ENCODE results near the gene C18orf63.
"Not testable (repeated sequence)": the region's sequence is repeated elsewhere in the genome, so short reads cannot be mapped to it uniquely, and the experiment has no call there.

Gene C18orf63

DNA sequence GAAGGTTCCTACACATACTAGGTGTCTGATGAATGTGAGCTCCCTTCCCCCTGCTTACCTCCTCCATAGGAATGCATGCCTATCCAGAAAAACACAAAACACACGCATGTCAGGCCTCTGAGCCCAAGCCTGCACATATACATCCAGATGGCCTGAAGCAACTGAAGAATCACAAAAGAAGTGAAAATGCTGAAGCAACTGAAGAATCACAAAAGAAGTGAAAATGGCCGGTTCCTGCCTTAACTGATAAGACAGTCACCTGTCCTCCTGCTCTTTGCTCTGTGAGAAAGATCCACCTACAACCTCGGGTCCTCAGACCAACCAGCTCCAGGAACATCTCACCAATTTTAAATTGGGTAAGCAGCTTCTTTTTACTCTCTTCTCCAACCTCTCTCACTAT is 22.7 kb upstream of the C18orf63 start:
- H3K4me3 Mint-ChIP-seq, H3K27me3 Mint-ChIP-seq, H3K27ac Mint-ChIP-seq: not testable (repeated sequence)

DNA sequence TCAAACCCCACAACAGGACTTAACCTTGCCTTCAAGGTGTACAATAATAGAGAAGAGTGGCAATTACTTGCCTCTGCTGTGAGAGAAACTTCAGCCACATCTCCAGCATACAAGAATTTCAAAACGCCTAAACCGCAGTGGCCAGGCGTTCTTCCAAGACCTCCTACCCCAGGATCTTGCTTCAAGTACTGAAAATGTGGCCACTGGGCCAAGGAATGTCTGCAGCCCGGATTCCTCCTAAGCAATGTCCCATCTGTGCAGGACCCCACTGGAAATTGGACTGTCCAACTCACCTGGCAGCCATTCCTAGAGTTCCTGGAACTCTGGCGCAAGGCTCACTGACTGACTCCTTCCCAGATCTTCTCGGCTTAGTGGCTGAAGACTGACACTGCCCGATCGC is 21.1 kb upstream of the C18orf63 start:
- H3K4me1 Mint-ChIP-seq: peaks cover 7% of the 10 kb centered on the region
- no peaks in the 10 kb centered on the region for H3K27me3 Mint-ChIP-seq
- H3K9me3 Mint-ChIP-seq: no peaks in the 10 kb centered on the region
- peaks cover 2% of the 10 kb centered on the region for H3K36me3 Mint-ChIP-seq
- H3K4me3 Mint-ChIP-seq: no peak overlapping the region
- H3K27ac Mint-ChIP-seq: no peak overlapping the region

More for the DNA sequence above, 22.7 kb upstream of the C18orf63 start:
- H3K36me3 Mint-ChIP-seq, H3K9me3 Mint-ChIP-seq: not testable (repeated sequence)
- H3K4me1 Mint-ChIP-seq: peaks cover 11% of the 10 kb centered on the region

DNA sequence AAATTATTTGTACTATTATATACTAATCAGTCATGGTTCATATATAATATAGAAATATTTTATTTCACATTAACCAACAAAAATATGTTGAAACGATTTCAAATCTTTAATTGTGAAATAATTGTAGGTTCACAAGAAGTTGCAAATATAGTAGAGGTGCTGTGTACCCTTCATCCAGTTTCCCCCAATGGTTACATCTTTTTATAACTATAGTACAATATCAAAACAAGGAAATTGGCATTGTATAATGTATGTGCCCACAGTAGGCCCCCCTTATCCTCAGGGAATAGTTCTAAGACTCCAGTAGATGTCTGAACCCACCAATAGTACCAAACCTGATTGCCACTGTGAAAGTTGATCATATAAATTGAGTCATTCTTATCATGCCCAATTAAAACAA is 16.5 kb upstream of the C18orf63 start:
- no peak overlapping the region for H3K27ac Mint-ChIP-seq
- H3K27me3 Mint-ChIP-seq: peaks cover 2% of the 10 kb centered on the region
- no peaks in the 10 kb centered on the region for H3K9me3 Mint-ChIP-seq
- no peaks in the 10 kb centered on the region for H3K36me3 Mint-ChIP-seq
- no peak overlapping the region for H3K4me3 Mint-ChIP-seq
- no peaks in the 10 kb centered on the region for H3K4me1 Mint-ChIP-seq

DNA sequence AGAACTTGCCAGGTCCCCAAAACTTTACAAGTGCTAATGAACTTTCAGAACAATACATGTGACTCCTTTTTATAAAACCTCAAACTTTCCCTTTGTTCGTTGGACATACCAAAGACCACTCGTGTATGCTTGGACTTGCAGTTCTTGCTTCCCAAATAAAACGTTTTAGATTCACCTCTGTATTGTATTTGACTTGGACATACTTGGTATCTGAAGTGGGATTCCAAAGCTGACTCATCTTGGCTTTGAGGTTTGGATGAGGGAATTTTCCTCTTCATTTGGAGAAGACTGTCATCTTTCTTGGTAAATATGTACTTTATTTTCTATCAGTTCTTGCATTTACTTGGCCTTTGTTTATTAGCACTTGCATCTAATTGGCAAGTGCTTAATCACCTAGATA is 15.9 kb upstream of the C18orf63 start:
- no peak overlapping the region for H3K4me3 Mint-ChIP-seq
- H3K27me3 Mint-ChIP-seq: peaks cover 4% of the 10 kb centered on the region
- H3K27ac Mint-ChIP-seq: no peak overlapping the region
- H3K4me1 Mint-ChIP-seq: no peaks in the 10 kb centered on the region
- no peaks in the 10 kb centered on the region for H3K9me3 Mint-ChIP-seq
- H3K36me3 Mint-ChIP-seq: no peaks in the 10 kb centered on the region

DNA sequence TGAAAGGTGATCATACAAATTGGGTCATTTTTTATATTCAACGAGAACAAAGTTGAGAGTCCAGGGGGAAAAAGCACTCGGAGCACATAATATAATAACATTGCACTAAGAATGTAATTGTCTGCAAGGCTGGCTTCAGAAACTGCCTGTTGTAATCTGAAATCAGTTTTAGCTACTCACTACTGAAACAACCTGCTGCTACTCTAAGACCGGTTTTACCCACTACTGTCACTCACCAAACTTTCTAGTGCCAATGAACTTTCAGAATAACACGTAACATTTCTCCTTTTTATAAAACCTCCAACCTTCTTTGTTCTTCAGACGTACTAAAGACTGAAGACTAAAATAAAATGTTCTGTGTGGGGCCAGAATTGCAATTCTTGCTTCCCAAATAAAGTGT is 12.3 kb upstream of the C18orf63 start:
- Mint-ChIP-seq H3K36me3 (no peaks in the 10 kb centered on the region), H3K27me3 (peaks cover 11% of the 10 kb centered on the region), H3K4me3 (no peak overlapping the region), H3K27ac (no peak overlapping the region), H3K4me1 (no peaks in the 10 kb centered on the region), H3K9me3 (no peaks in the 10 kb centered on the region)

DNA sequence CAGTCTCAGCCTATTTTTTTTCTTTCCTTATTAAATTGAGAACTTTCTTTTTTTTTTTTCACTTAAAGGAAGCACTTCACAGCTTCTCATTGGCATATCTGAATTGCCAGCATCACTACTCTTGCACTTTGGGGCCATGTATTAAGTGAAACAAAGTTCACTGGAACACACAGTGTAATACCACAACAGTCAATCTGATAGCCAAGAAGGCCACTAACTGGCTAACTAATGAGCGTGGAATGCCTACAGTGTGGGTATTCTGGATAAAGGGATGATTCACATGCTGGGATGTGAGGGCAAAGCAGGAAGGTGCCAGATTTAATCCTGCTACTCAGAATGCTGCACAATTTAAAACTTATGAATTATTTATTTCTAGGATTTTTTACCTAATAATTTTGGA is 11.7 kb upstream of the C18orf63 start:
- Mint-ChIP-seq H3K27me3 (peaks cover 11% of the 10 kb centered on the region), H3K36me3 (no peaks in the 10 kb centered on the region), H3K27ac (no peak overlapping the region), H3K9me3 (no peaks in the 10 kb centered on the region), H3K4me3 (no peak overlapping the region), H3K4me1 (no peaks in the 10 kb centered on the region)

DNA sequence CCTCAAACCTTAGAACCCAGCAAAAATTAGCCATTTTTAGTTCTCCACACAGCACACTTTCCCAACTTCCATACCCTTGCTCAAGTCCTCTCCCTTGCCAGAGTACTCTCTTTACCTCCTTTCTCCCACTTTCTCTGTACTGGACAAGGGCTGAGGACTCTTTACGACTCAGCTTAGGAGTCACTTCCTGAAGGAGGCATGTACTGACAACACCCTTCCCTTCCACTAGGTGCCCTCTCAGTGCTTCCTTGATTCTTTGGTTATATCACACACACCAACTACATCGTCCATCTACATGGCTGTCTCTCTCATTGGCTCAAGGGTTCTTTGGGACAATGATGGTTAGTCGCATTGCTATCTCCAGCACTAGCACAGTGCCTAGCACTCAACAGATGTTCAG is 5.2 kb upstream of the C18orf63 start:
- H3K4me3 Mint-ChIP-seq: no peak overlapping the region
- peaks cover 13% of the 10 kb centered on the region for H3K27me3 Mint-ChIP-seq
- H3K4me1 Mint-ChIP-seq: peaks cover 5% of the 10 kb centered on the region
- no peaks in the 10 kb centered on the region for H3K36me3 Mint-ChIP-seq
- no peaks in the 10 kb centered on the region for H3K9me3 Mint-ChIP-seq
- H3K27ac Mint-ChIP-seq: no peak overlapping the region

DNA sequence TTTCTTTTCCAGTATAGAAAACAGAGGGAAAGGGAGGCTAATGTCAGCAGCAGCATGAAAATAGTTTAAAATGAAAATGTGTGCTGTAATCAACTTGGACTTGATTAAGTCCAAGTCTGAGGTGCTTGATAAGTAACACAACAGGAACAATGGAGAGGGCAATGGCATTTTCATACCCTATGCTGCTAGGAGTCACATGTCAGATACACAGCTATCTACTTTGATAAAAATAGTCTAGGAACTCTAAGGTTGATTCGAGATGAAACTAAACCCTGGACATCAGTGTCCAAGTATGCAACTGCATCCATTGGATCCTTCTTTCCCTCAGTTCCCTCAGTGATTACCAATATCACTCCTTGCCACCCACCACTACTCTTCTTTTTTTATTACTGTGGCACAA is 4.6 kb upstream of the C18orf63 start:
- Mint-ChIP-seq H3K4me3 (no peak overlapping the region), H3K27me3 (peaks cover 13% of the 10 kb centered on the region), H3K27ac (no peak overlapping the region), H3K9me3 (no peaks in the 10 kb centered on the region), H3K36me3 (no peaks in the 10 kb centered on the region), H3K4me1 (peaks cover 5% of the 10 kb centered on the region)

DNA sequence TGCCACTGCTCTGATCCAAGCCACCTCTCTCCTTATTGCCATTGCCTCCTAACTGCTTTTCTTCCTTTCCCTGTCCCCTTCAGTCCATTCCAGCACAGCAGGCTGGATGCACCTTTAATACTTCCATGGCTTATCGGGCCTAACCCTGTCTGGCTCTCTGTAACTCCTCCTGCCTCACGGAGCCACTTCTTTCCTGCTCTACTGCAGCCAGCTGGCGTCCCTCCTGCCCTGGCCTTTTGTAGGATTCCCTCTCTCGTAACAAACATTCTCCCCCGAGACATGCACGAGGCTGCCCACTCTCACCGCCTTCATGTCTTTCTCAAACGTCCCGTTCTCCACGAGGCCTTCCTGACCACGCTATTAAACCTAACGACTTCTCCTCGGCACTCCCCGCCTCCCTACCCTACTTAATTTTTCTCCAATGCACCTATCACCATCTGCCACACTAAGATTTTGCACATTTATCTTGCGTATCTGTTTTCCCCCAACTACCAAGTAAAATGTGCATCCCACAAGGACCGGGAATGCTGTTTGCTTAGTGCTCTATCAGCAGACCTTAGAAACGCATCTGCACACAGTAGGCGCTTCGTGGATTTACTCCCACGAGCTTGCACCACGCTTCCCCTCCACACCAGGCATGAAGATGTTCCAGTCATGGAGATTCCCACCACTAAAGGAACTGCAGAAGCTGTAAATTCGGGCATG is 728 bp upstream of the C18orf63 start:
- Mint-ChIP-seq H3K27ac (peak overlapping the region; percentile 18), H3K27me3 (peaks cover 6% of the 10 kb centered on the region), H3K36me3 (no peaks in the 10 kb centered on the region), H3K4me1 (peaks cover 5% of the 10 kb centered on the region), H3K9me3 (no peaks in the 10 kb centered on the region), H3K4me3 (no peak overlapping the region)

DNA sequence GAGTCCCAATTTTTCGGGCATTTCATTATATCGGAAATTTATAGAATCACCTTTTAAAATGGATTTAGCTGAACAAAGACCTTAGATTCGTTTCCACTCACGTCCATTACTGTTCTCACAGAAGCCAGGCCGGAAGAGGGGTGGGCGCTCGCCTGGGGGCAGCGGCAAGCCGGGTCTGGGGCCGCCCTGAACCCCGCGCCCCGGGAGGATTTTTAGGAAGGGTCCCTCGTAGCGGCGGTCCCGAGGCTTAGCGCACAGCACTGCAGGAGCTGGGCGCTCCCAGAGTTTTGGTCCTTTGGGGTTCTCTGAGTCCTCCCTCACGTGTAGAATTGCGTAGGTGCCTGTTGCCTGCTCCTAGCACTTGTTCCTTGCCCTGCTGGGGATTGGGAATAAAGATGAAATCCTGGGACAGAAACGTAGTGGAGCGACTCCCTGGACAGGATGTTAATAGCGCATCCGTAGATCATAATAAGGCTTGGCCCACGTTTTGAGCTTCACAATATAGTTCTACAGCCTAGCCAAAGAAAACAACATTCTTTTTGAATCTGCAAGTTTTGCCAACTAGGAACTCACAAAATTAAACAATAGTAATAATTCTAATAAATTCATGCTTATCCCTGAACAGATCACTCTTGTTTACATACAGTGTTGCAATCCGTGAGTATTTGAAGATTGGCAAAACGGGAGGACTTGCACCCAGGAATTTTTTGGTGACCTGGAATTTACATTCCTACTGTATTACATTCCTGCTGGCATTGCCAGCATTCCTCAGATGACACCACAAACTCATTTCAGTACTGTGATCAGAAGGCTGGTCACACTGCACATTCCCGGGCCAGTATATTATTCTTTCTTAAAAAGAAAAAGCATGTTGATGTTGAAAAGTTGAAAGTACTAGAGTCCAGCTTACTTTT is 875 bp downstream of the C18orf63 start:
- Mint-ChIP-seq H3K27ac (no peak overlapping the region), H3K36me3 (no peaks in the 10 kb centered on the region), H3K4me3 (no peak overlapping the region), H3K4me1 (no peaks in the 10 kb centered on the region), H3K27me3 (peaks cover 3% of the 10 kb centered on the region), H3K9me3 (no peaks in the 10 kb centered on the region)

DNA sequence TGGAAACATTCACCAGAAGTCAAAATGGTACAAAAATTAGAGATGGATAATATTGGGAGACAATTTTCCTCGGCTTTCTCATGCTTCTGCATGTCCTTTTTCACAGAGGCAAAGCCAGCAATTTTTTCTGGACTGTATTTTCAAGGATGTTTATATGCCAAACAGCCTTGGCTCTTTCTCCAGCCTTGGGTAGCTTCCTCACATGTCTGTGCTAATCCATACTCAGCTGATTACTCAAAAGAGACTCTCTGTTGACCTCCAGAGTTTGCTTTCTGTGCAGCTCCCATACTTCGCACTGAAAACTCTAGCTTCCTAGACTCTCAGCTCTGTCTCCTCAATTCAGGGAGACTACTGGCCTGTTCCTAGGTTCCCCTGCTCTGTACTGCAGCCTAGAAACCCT is 10.6 kb downstream of the C18orf63 start:
- Mint-ChIP-seq H3K4me1 (no peaks in the 10 kb centered on the region), H3K27ac (no peak overlapping the region), H3K27me3 (peaks cover 1% of the 10 kb centered on the region), H3K4me3 (no peak overlapping the region), H3K9me3 (no peaks in the 10 kb centered on the region), H3K36me3 (no peaks in the 10 kb centered on the region)

DNA sequence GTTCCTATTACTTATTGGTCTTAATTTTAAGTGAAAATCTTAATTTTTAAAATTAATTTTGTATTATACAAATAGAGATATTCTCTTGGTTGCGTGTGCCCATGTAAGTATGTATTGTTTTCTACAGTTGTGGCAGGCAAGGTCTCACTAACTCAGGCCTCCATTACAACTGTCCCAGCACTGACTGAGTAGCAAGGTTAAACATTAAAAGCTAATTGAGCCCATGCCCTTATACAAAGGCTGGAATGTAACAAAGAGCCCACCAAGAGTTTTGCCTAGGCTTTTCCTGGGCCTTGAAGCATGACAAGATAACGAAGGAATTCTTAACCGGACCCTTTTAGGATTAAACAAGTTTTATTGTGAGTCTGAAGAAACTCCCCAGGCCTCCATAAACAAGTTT is 11.2 kb downstream of the C18orf63 start:
- not testable (repeated sequence) for H3K9me3 Mint-ChIP-seq, H3K27ac Mint-ChIP-seq, H3K27me3 Mint-ChIP-seq, H3K4me3 Mint-ChIP-seq, H3K36me3 Mint-ChIP-seq, H3K4me1 Mint-ChIP-seq

DNA sequence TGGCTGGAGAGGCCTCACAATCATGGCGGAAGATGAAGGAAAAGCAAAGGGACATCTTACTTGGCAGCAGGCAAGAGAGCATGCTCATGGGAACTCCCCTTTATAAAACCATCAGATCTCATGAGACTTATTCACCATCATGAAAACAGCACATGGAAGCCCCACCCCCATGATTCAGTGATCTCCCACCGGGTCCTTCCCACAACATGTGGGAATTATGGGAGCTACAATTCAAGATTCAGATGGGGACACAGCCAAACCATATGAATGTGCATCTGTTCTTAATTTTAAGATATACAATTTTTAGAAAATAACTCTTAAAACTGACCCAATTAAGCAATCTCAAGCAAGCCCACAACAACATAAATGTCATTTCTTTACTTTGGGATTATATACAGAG is 12.6 kb downstream of the C18orf63 start:
- H3K27ac Mint-ChIP-seq: no peak overlapping the region
- H3K4me1 Mint-ChIP-seq: no peaks in the 10 kb centered on the region
- no peak overlapping the region for H3K4me3 Mint-ChIP-seq
- H3K9me3 Mint-ChIP-seq: no peaks in the 10 kb centered on the region
- peaks cover 1% of the 10 kb centered on the region for H3K27me3 Mint-ChIP-seq
- H3K36me3 Mint-ChIP-seq: no peaks in the 10 kb centered on the region

DNA sequence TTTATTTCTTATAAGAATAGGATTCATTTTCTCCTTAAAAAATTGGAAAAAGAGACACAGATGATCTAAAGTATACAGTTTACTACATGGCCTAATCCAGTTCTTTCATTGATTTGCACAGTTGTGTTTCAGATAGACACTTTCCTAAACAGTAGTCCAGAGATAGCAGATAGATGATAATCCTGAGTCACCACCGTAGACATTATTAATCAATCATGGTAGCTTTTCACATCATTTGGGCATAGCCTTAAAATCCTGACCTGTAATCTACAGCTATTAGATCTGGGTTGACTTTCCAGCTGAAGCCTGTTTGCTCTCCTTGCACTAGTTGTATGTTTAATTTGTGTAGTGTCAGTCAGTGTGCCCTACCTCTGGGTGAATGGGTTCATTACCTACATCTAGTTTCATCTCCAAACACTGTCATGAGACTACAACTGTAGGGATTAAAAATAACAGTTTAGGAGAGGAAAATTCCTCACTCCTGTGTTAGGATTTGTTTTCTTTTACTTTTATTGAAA is 14.1 kb downstream of the C18orf63 start:
- Mint-ChIP-seq H3K9me3 (no peaks in the 10 kb centered on the region), H3K27me3 (peaks cover 1% of the 10 kb centered on the region), H3K4me3 (no peak overlapping the region), H3K4me1 (no peaks in the 10 kb centered on the region), H3K27ac (no peak overlapping the region), H3K36me3 (no peaks in the 10 kb centered on the region)

DNA sequence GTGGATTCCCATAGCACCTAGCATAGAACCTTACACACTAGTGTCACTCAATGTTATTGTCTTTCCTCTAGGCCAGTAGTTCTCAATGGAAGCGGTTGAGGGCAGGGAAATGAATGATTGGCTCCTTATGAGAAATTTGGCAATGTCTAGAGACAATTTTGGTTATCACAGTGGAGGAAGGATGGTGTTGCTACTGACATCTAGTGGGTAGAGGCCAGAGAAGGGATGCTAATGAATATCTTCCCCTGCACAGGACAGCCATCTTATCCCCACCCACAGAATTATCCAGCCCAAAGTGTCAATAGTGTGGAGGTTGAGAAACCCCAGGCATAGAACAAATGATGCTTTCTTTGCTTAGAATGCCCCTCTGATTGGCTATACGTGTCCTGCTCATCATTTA is 15.8 kb downstream of the C18orf63 start:
- Mint-ChIP-seq H3K27ac (no peak overlapping the region), H3K9me3 (no peaks in the 10 kb centered on the region), H3K4me3 (no peak overlapping the region), H3K4me1 (no peaks in the 10 kb centered on the region), H3K36me3 (no peaks in the 10 kb centered on the region), H3K27me3 (peaks cover 1% of the 10 kb centered on the region)

DNA sequence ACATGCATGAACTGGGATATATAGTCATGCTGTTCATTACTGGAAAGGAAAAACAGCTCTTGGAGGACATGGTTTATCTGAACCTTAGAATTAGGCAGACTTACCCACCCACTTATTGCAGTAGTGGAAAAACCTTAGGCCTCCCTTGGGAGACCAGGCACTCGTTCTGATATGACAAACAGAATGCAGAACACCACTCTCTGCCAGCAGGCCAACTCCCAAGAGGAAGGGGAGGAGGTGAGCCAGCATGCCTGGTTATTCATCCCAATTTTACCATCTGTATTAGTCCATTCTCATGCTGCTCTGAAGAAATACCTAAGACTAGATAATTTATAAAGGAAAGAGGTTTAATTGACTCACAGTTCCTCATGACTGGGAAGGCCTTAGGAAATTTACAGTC is 17.5 kb downstream of the C18orf63 start:
- no peak overlapping the region for H3K4me3 Mint-ChIP-seq
- H3K9me3 Mint-ChIP-seq: no peaks in the 10 kb centered on the region
- no peaks in the 10 kb centered on the region for H3K36me3 Mint-ChIP-seq
- peaks cover 3% of the 10 kb centered on the region for H3K27me3 Mint-ChIP-seq
- no peak overlapping the region for H3K27ac Mint-ChIP-seq
- no peaks in the 10 kb centered on the region for H3K4me1 Mint-ChIP-seq
